ENCODE data around the gene FUBP3. TPM values are rescaled to one million over a fixed set of nuclear protein-coding genes. Genes with fewer than 3 reads are reported as not detected.

FUBP3 gene
- total RNA-seq, 1 experiment from 2014 or later = 73.7 TPM

DNA sequence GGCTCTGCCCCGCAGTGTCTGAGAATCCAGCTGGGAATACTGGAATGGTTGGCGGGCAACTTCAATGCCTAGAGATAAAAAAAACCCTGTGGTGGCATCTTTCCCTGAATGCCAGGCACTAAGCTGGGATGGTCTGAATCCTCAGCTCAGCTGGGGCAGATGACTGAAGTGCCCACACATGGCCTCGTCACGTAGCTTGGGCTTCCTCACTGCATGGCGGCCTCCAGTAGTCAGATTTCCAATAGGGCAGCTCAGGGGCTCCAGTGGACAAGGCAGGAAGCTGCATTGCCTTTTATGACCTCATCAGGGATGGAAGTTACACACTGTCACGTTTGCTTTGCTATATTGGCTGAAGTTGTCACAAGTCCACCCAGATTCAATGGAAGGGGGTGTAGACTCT is 24.3 kb upstream of the FUBP3 start:
- ChIA-PET POLR2A (no interaction called here), CTCF (interaction anchor here (1.2 kb wide), 1 partner anchor 146 kb away, joined by 3 read pairs; no protein-coding TSS in a partner anchor), RAD21 (ENCODE audit: low non-redundant PET in 1 of 2, low total read pairs in 2 of 2, uncharacterized antibody in 2 of 2, unreplicated experiment in 2 of 2) (no interaction called here)
- H3K9me3 ChIP-seq (ENCODE audit: control insufficient read depth in 1 of 2, insufficient read depth in 1 of 2, low read depth in 1 of 2, low read length in 2 of 2) = peaks cover 0 to 4% of the 10 kb centered on the region in 2 experiments; a peak in 1 of 4 replicates
- H3K27ac ChIP-seq (ENCODE audit: low read depth, low read length) = no peak overlapping the region
- H4K20me1 ChIP-seq (ENCODE audit: insufficient read depth) = no peaks in the 10 kb centered on the region
- H3K27me3 ChIP-seq (ENCODE audit: insufficient read depth, low read length) = no peaks in the 10 kb centered on the region
- DNase-seq (ENCODE audit: low read depth, low spot score) = no peak
- no peaks in the 10 kb centered on the region for H3K79me2 ChIP-seq (ENCODE audit: insufficient read depth, low read length)
- no peak overlapping the region for H3K9ac ChIP-seq (ENCODE audit: low read length)
- no peaks in the 10 kb centered on the region for H3K36me3 ChIP-seq (ENCODE audit: control insufficient read depth in 1 of 2, insufficient read depth in 2 of 2, low read length in 2 of 2)
- TF ChIP-seq POLR2AphosphoS5 (IDR thresholded peaks at IDR 0.05; ENCODE audit: low read depth, low read length) (no peak), YY1 (IDR thresholded peaks at IDR 0.05; ENCODE audit: extremely low read depth, insufficient replicate concordance, low read depth, low read length) (peak; percentile 32)
- H3K9me2 ChIP-seq (ENCODE audit: insufficient read depth) = no peaks in the 10 kb centered on the region
- ATAC-seq = no peak
- no peak overlapping the region for H2AFZ ChIP-seq (ENCODE audit: low read depth, low read length, poor library complexity, severe bottlenecking)
- H3K4me1 ChIP-seq (ENCODE audit: control insufficient read depth in 1 of 2, insufficient read depth in 2 of 2, low read length in 2 of 2) = peaks cover 4 to 16% of the 10 kb centered on the region in 2 experiments; a peak in 3 of 4 replicates
- 0 out of 2 replicates have a peak overlapping the region, but pooled peaks have one; percentile 52 for H3K4me2 ChIP-seq (ENCODE audit: low read length)
- no peak overlapping the region for H3K4me3 ChIP-seq (replicated peaks in 1 of 2; ENCODE audit: low read depth in 1 of 2, low read length in 2 of 2)
- BruUV-seq (replicated peaks) = no TSS peak
- intact Hi-C loops (cut with micrococcal nuclease) = no loop called here

DNA sequence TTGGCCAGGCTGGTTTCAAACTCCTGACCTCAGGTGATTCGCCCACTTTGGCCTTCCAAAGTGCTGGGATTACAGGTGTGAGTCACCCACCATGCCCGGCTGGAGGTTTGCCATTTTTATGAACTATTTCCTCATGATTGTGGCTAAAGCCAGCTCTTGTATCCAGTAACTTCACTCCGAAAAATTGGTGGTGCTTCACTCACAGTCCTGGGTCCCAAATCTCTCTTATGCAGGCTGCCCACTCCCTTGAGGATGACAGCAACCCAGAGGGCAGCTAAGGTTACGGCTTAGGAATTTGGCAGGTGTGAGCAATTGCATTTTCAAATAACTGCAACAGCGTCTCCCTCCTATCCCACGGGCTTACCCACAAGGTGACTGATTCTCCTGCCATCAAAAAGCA is 23.4 kb upstream of the FUBP3 start:
- Histone ChIP-seq H2AFZ (ENCODE audit: low read depth, low read length, poor library complexity, severe bottlenecking) (peak overlapping the region; percentile 89), H3K79me2 (ENCODE audit: insufficient read depth, low read length) (no peaks in the 10 kb centered on the region), H3K36me3 (ENCODE audit: control insufficient read depth in 1 of 2, insufficient read depth in 2 of 2, low read length in 2 of 2) (no peaks in the 10 kb centered on the region), H3K9ac (ENCODE audit: low read length) (no peak overlapping the region), H3K9me2 (ENCODE audit: insufficient read depth) (no peaks in the 10 kb centered on the region), H4K20me1 (ENCODE audit: insufficient read depth) (no peaks in the 10 kb centered on the region), H3K27ac (ENCODE audit: low read depth, low read length) (no peak overlapping the region), H3K4me1 (ENCODE audit: control insufficient read depth in 1 of 2, insufficient read depth in 2 of 2, low read length in 2 of 2) (peaks cover 4 to 16% of the 10 kb centered on the region in 2 experiments; a peak in 3 of 4 replicates), H3K4me2 (ENCODE audit: low read length) (peak overlapping the region; percentile 52), H3K4me3 (replicated peaks in 1 of 2; ENCODE audit: low read depth in 1 of 2, low read length in 2 of 2) (no peak overlapping the region), H3K27me3 (ENCODE audit: insufficient read depth, low read length) (no peaks in the 10 kb centered on the region), H3K9me3 (ENCODE audit: control insufficient read depth in 1 of 2, insufficient read depth in 1 of 2, low read depth in 1 of 2, low read length in 2 of 2) (peaks cover 0 to 4% of the 10 kb centered on the region in 2 experiments; a peak in 1 of 4 replicates)
- ChIA-PET POLR2A (no interaction called here), CTCF (interaction anchor here (1.2 kb wide), 1 partner anchor 145 kb away, joined by 3 read pairs; no protein-coding TSS in a partner anchor), RAD21 (ENCODE audit: low non-redundant PET in 1 of 2, low total read pairs in 2 of 2, uncharacterized antibody in 2 of 2, unreplicated experiment in 2 of 2) (no interaction called here)
- TF ChIP-seq JUND (IDR thresholded peaks at IDR 0.05) (peak; percentile 58; the same call in 1 of the 2 replicates), ELF1 (IDR thresholded peaks at IDR 0.05; ENCODE audit: borderline replicate concordance, low read depth) (no peak), CBX3 (IDR thresholded peaks at IDR 0.05; ENCODE audit: low read depth) (peak; percentile 57; the same call in 1 of the 2 replicates), CEBPB (IDR thresholded peaks at IDR 0.05; ENCODE audit: low read depth) (no peak), POLR2AphosphoS5 (IDR thresholded peaks at IDR 0.05; ENCODE audit: low read depth, low read length) (no peak), POLR2A (IDR thresholded peaks at IDR 0.05; ENCODE audit: borderline replicate concordance, extremely low read depth, insufficient read depth, insufficient read length) (no peak), FOSL1 (IDR thresholded peaks at IDR 0.05; ENCODE audit: low read depth) (peak; percentile 52; the same call in 1 of the 2 replicates)
- DNase-seq (ENCODE audit: low read depth, low spot score) (no peak), ATAC-seq (peak; percentile 72)
- intact Hi-C loops (cut with micrococcal nuclease) = no loop called here
- BruUV-seq (replicated peaks) = no TSS peak

All from HCT116 (cell line).